ENCODE results near the gene PROSER3.

- TF ChIP-seq YY1 (IDR thresholded peaks at IDR 0.05; ENCODE audit: low read depth) = no peak
- no peak for TF ChIP-seq RAD21 (IDR thresholded peaks at IDR 0.05; ENCODE audit: low read depth)
These were observed 5.9 kb upstream of the PROSER3 start for GRCh38 chr19:35751839-35752745.

All from Ishikawa (cell line).